Prostate gland (tissue), 2 donors: ENCODE results near the gene CMSS1.

ENCODE experiments used
- POLR2A ChIP-seq: fragments of 450-650 bp; IDR thresholded peaks from one replicate; pipeline ENCODE4 v1.6.1; 2016; ENCODE audit warnings: antibody characterized with exemption, mild to moderate bottlenecking
- POLR2AphosphoS5 ChIP-seq: sonication (generic); formaldehyde crosslinking; IDR thresholded peaks from one replicate; pipeline ENCODE4 v1.6.1; 2017; ENCODE audit warnings: antibody characterized with exemption
- TF ChIP-seq, protein P1 (sequence below), 4 experiments: fragments of 200-600 bp in 2 of 4; fragments of 450-650 bp in 2 of 4; sonication (generic) in 2 of 4; IDR thresholded peaks; 1 replicate in 3 of 4; 2 replicates in 1 of 4; pipeline ENCODE4 v1.5.1; 2016 to 2019; ENCODE audit warnings: antibody characterized with exemption in 4 of 4, mild to moderate bottlenecking in 2 of 4, moderate library complexity in 2 of 4

DNA sequence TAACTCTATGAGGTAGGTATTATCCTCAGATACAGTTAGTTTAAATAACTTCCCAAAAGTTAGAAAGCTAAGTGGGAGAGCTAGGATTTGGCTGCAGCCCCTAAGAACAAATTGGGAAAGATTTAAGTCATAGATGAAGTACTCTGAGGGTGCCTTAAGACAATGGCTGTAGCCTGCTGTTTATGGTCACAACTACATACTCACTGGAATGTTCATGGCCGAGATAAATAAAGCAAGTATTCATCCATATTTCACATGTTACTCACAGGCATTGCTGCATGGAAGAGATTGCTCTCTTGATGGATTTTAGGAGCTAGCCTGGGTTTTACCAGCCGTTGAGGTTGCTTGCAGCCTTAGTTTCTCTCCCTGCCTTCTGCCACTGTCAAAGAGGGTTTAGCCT, 145.0 kb downstream of the CMSS1 start:
- no peak for TF ChIP-seq POLR2AphosphoS5
- TF ChIP-seq, protein P1, sequence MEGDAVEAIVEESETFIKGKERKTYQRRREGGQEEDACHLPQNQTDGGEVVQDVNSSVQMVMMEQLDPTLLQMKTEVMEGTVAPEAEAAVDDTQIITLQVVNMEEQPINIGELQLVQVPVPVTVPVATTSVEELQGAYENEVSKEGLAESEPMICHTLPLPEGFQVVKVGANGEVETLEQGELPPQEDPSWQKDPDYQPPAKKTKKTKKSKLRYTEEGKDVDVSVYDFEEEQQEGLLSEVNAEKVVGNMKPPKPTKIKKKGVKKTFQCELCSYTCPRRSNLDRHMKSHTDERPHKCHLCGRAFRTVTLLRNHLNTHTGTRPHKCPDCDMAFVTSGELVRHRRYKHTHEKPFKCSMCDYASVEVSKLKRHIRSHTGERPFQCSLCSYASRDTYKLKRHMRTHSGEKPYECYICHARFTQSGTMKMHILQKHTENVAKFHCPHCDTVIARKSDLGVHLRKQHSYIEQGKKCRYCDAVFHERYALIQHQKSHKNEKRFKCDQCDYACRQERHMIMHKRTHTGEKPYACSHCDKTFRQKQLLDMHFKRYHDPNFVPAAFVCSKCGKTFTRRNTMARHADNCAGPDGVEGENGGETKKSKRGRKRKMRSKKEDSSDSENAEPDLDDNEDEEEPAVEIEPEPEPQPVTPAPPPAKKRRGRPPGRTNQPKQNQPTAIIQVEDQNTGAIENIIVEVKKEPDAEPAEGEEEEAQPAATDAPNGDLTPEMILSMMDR (IDR thresholded peaks at IDR 0.05), result no peak
- no peak for TF ChIP-seq POLR2A
